CD4-positive, CD25-positive, alpha-beta regulatory T cell (primary cell): Measurements from ENCODE around the gene ZNF333. TPM values are rescaled to one million over a fixed set of nuclear protein-coding genes. Genes with fewer than 3 reads are reported as not detected.

Experiments
- ATAC-seq, 2 donors: fragments of 150-1000 bp; cut with Tn5 transposase; one replicate each; pipeline ENCODE4 v1.10.0; 2021; ENCODE audit warnings: low read depth in 2 of 2, moderate number of reproducible peaks in 2 of 2, moderate library complexity in 1 of 2
- DNase-seq, 3 donors: peaks; one replicate each; pipeline versions ENCODE4 v3.0.0 to v3.0.0-alpha.2; 2012 to 2022; ENCODE audit warnings: mixed read lengths in 1 of 3
- H3K27ac ChIP-seq: one replicate; pipeline ENCODE4 v1.7.0; 2013; ENCODE audit warnings: mild to moderate bottlenecking, low read length; ENCODE audit not compliant: insufficient read depth, poor library complexity, severe bottlenecking
- H3K27me3 ChIP-seq: one replicate; pipeline ENCODE4 v1.7.0; 2013; ENCODE audit warnings: low read length; ENCODE audit not compliant: control insufficient read depth, insufficient read depth
- H3K36me3 ChIP-seq: one replicate; pipeline ENCODE4 v1.7.0; 2013; ENCODE audit warnings: mild to moderate bottlenecking, low read length, moderate library complexity; ENCODE audit not compliant: control insufficient read depth, insufficient read depth
- H3K4me1 ChIP-seq: 2 replicates; pipeline ENCODE4 v1.7.0; 2013; ENCODE audit warnings: mild to moderate bottlenecking, low read length; ENCODE audit not compliant: insufficient read depth, control insufficient read depth, poor library complexity, severe bottlenecking
- H3K4me3 ChIP-seq: one replicate; pipeline ENCODE4 v1.7.0; 2013; ENCODE audit warnings: low read depth, mild to moderate bottlenecking, low read length, moderate library complexity
- H3K9me3 ChIP-seq, 2 experiments: 1 replicate in 1 of 2; 2 replicates in 1 of 2; pipeline ENCODE4 v1.7.0; 2013; ENCODE audit warnings: low read length in 2 of 2, mild to moderate bottlenecking in 1 of 2, moderate library complexity in 1 of 2; ENCODE audit not compliant: control insufficient read depth in 2 of 2
- H3K27ac Mint-ChIP-seq, 3 donors: one replicate each; pipeline ENCODE4 v1.8.0; 2020 to 2022; ENCODE audit warnings: mild to moderate bottlenecking in 3 of 3, mixed read lengths in 3 of 3, moderate library complexity in 2 of 3
- H3K27me3 Mint-ChIP-seq: one replicate; pipeline ENCODE4 v1.8.0; 2022; ENCODE audit warnings: mild to moderate bottlenecking, mixed read lengths
- H3K36me3 Mint-ChIP-seq: one replicate; pipeline ENCODE4 v1.8.0; 2020; ENCODE audit warnings: mixed read lengths
- H3K4me1 Mint-ChIP-seq, 4 donors: one replicate each; pipeline ENCODE4 v1.8.0; 2020 to 2022; ENCODE audit warnings: mixed read lengths in 4 of 4, mild to moderate bottlenecking in 1 of 4
- H3K4me3 Mint-ChIP-seq, 4 donors: one replicate each; pipeline ENCODE4 v1.8.0; 2020 to 2022; ENCODE audit warnings: mild to moderate bottlenecking in 4 of 4, mixed read lengths in 4 of 4, moderate library complexity in 3 of 4
- H3K9me3 Mint-ChIP-seq, 7 donors: one replicate each; pipeline ENCODE4 v1.8.0; 2020 to 2022; ENCODE audit warnings: mixed read lengths in 7 of 7, mild to moderate bottlenecking in 3 of 7, moderate library complexity in 2 of 7
- polyA plus RNA-seq, 4 donors: library from polyadenylated mRNA; unstranded; fragments of 300-500 nt; fragmentation: Illumina TruSeq; gene quantifications; one replicate each; pipeline ENCODE4 v1.2.3, GENCODE V29; 2021
- total RNA-seq: library from RNA; stranded (reverse); gene quantifications from one replicate; pipeline ENCODE4 v1.2.3, GENCODE V29; 2022

The ZNF333 gene
- total and polyA plus RNA-seq, 5 donors from 2014 or later: 8.1 to 24.7 (median 10.5) TPM

DNA sequence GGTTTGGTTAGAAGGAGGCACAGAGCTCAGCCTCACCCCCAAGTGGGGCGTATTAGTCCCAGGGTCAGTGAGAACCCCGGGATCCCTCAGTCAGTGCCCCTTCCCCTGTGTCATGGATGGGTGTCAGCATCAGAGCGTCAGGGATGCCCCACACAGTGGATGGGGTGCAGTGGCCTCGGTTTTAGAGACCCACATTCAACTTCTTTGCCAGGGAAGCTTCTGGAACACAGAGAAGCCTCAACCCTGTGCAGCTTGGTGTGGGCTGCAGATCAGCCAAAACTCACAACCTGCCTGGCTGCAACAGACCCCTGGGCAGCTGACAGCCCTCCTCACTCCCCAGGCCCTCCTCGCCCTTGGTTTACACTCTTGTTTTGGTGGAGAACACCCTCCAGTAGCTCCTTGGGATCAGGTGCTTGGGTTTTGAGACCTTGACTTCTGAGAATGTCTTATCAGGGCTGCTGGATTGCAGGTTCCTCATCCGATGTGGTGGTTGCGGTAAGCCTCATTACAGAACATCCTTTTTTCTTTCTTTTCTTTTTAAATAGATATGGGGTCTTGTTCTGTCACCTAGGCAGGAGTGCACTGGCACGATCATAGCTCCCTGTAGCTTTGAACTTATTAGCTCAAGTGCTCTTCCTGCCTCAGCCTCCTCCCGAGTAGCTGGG lies 11.0 kb downstream of the ZNF333 start:
- H3K36me3 Mint-ChIP-seq: peaks cover 47% of the 10 kb centered on the region
- H3K27ac Mint-ChIP-seq: no peak overlapping the region
- no peak overlapping the region for H3K4me3 Mint-ChIP-seq

DNA sequence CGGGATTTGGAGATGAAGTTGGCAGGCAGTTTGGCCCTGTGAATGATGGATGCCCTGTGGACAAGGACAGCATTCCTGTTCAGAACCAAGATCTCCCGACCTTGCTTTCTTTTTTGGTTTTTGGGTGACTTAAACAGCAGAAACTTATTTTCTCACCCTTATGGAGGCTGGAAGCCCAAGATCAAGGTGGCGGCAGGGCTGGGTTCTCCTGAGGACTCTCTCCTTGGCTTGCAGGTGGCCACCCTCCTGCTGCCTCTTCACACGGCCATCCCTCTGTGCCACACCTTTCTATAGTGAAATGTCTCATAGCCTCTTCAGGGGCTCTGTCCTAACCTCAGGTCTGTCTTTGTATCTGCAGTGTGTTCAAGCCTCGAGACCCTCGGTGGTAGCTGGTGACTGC lies 14.0 kb downstream of the ZNF333 start:
- Mint-ChIP-seq H3K4me1 (peaks cover 0 to 5% (median 0%) of the 10 kb centered on the region in 4 donors), H3K27ac (no peak overlapping the region), H3K36me3 (peaks cover 52% of the 10 kb centered on the region), H3K4me3 (no peak overlapping the region), H3K27me3 (no peaks in the 10 kb centered on the region), H3K9me3 (peaks cover 0 to 2% (median 0%) of the 10 kb centered on the region in 7 donors)
- no peaks in the 10 kb centered on the region for H3K4me1 ChIP-seq
- no peak overlapping the region for H3K27ac ChIP-seq
- H3K27me3 ChIP-seq: no peaks in the 10 kb centered on the region
- ATAC-seq: no peak
- peaks cover 83% of the 10 kb centered on the region for H3K36me3 ChIP-seq
- no peak for DNase-seq
- H3K9me3 ChIP-seq: no peaks in the 10 kb centered on the region
- no peak overlapping the region for H3K4me3 ChIP-seq

More for the DNA sequence above, 11.0 kb downstream of the ZNF333 start:
- peaks cover 0 to 5% (median 2%) of the 10 kb centered on the region in 4 donors for H3K4me1 Mint-ChIP-seq
- no peaks in the 10 kb centered on the region for H3K27me3 Mint-ChIP-seq
- Histone ChIP-seq H3K36me3 (peaks cover 76% of the 10 kb centered on the region), H3K4me3 (no peak overlapping the region), H3K9me3 (no peaks in the 10 kb centered on the region), H3K27me3 (no peaks in the 10 kb centered on the region), H3K27ac (no peak overlapping the region), H3K4me1 (no peaks in the 10 kb centered on the region)
- no peak for ATAC-seq
- peaks cover 0 to 2% (median 0%) of the 10 kb centered on the region in 7 donors for H3K9me3 Mint-ChIP-seq
- no peak for DNase-seq

DNA sequence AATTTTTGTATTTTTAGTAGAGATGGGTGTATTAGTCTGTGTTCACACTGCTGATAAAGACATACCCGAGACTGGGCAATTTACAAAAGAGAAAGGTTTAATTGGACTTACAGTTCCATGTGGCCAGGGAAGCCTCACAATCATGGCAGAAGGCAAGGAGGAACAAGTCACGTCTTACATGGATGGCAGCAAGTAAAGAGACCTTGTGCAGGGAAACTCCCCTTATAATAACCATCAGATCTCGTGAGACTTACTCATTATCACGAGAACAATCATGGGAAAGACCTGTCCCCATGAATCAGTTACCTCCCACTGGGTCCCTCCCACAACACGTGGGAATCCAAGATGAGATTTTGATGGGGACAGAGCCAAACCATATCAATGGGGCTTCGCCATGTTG lies 14.6 kb downstream of the ZNF333 start:
- Histone ChIP-seq H3K27me3 (no peaks in the 10 kb centered on the region), H3K4me1 (no peaks in the 10 kb centered on the region), H3K9me3 (no peaks in the 10 kb centered on the region), H3K4me3 (no peak overlapping the region), H3K27ac (no peak overlapping the region), H3K36me3 (peaks cover 83% of the 10 kb centered on the region)
- H3K27me3 Mint-ChIP-seq: no peaks in the 10 kb centered on the region
- peaks cover 58% of the 10 kb centered on the region for H3K36me3 Mint-ChIP-seq
- peaks cover 0 to 2% (median 0%) of the 10 kb centered on the region in 7 donors for H3K9me3 Mint-ChIP-seq
- DNase-seq (no peak), ATAC-seq (no peak)
- H3K27ac Mint-ChIP-seq: no peak overlapping the region
- H3K4me3 Mint-ChIP-seq: no peak overlapping the region
- peaks cover 0 to 5% (median 0%) of the 10 kb centered on the region in 4 donors for H3K4me1 Mint-ChIP-seq

DNA sequence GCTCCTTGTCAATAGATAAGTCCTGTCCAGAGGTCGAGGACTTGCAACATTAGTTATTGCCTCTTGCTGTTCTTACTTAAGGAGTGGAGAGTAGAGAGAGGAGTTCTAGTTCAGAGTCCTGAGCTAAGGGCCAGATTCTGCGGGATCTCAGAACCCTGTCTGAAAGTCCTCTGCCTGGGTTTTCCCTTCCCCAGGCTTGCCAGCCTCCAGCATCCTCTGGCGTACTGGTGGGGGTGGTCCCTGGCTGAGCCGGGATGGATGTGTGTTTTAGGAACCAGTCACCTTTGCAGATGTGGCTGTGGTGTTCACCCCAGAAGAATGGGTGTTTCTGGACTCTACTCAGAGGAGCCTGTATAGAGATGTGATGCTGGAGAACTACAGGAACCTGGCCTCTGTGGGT lies 26.0 kb downstream of the ZNF333 start:
- Histone ChIP-seq H3K9me3 (peaks cover 57 to 79% of the 10 kb centered on the region in 2 experiments), H3K27me3 (no peaks in the 10 kb centered on the region), H3K36me3 (peaks cover 72% of the 10 kb centered on the region), H3K4me3 (no peak overlapping the region), H3K27ac (no peak overlapping the region), H3K4me1 (no peaks in the 10 kb centered on the region)
- no peak for DNase-seq
- no peak for ATAC-seq
- H3K27ac Mint-ChIP-seq: no peak overlapping the region
- peaks cover 92% of the 10 kb centered on the region for H3K36me3 Mint-ChIP-seq
- peaks cover 0 to 5% (median 0%) of the 10 kb centered on the region in 4 donors for H3K4me1 Mint-ChIP-seq
- H3K4me3 Mint-ChIP-seq: peak overlapping the region in 1 of 4 donors; percentile 21
- H3K27me3 Mint-ChIP-seq: no peaks in the 10 kb centered on the region
- peaks cover 5 to 81% (median 38%) of the 10 kb centered on the region in 7 donors for H3K9me3 Mint-ChIP-seq

DNA sequence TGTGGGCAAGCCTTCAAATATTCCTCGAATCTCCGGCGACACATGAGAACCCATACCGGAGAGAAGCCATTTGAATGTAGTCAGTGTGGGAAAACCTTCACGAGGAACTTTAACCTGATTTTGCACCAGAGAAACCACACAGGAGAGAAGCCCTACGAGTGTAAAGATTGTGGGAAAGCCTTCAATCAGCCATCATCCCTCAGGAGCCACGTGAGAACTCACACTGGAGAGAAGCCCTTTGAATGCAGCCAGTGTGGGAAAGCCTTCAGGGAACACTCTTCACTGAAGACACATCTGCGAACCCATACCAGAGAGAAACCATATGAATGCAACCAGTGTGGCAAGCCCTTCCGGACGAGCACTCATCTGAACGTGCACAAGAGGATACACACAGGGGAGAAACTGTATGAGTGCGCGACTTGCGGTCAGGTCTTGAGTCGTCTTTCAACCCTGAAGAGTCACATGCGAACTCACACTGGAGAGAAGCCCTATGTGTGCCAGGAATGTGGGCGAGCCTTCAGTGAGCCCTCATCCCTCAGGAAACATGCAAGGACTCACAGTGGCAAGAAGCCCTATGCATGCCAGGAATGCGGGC lies 28.8 kb downstream of the ZNF333 start:
- peaks cover 0 to 92% (median 50%) of the 10 kb centered on the region in 7 donors for H3K9me3 Mint-ChIP-seq

DNA sequence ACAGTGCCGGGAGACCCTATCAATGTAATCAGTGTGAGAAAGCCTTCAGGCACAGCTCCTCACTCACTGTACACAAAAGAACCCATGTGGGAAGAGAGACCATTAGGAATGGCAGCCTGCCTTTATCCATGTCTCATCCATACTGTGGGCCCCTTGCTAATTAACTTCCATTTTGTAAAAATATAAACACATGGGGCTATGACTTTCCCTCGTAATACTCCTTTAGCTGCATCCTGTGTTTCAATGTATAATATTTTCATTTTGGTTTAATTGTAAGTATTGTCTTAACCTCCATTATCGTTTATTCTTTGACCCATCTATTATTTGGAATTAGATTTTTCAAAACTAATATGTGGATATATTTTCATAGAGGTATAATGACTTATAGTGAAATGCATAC lies 29.3 kb downstream of the ZNF333 start:
- peaks cover 55% of the 10 kb centered on the region for H3K36me3 ChIP-seq
- ATAC-seq: no peak
- Mint-ChIP-seq H3K4me3 (no peak overlapping the region), H3K27ac (no peak overlapping the region), H3K9me3 (peaks cover 0 to 92% (median 52%) of the 10 kb centered on the region in 7 donors), H3K4me1 (peaks cover 0 to 5% (median 0%) of the 10 kb centered on the region in 4 donors), H3K27me3 (no peaks in the 10 kb centered on the region), H3K36me3 (peaks cover 77% of the 10 kb centered on the region)
- no peaks in the 10 kb centered on the region for H3K27me3 ChIP-seq
- peaks cover 83 to 99% of the 10 kb centered on the region in 2 experiments for H3K9me3 ChIP-seq
- no peak for DNase-seq
- no peaks in the 10 kb centered on the region for H3K4me1 ChIP-seq
- H3K4me3 ChIP-seq: peak overlapping the region; percentile 1
- H3K27ac ChIP-seq: no peak overlapping the region

More for the DNA sequence above, 28.8 kb downstream of the ZNF333 start:
- H3K4me3 Mint-ChIP-seq: no peak overlapping the region
- H3K27me3 Mint-ChIP-seq: no peaks in the 10 kb centered on the region
- peaks cover 79% of the 10 kb centered on the region for H3K36me3 Mint-ChIP-seq
- H3K4me1 Mint-ChIP-seq: peaks cover 0 to 5% (median 0%) of the 10 kb centered on the region in 4 donors
- H3K27ac ChIP-seq: no peak overlapping the region
- H3K36me3 ChIP-seq: peaks cover 60% of the 10 kb centered on the region
- H3K4me1 ChIP-seq: no peaks in the 10 kb centered on the region
- H3K27ac Mint-ChIP-seq: no peak overlapping the region
- ATAC-seq: no peak
- no peaks in the 10 kb centered on the region for H3K27me3 ChIP-seq
- H3K9me3 ChIP-seq: peaks cover 77 to 99% of the 10 kb centered on the region in 2 experiments
- no peak overlapping the region for H3K4me3 ChIP-seq
- no peak for DNase-seq

DNA sequence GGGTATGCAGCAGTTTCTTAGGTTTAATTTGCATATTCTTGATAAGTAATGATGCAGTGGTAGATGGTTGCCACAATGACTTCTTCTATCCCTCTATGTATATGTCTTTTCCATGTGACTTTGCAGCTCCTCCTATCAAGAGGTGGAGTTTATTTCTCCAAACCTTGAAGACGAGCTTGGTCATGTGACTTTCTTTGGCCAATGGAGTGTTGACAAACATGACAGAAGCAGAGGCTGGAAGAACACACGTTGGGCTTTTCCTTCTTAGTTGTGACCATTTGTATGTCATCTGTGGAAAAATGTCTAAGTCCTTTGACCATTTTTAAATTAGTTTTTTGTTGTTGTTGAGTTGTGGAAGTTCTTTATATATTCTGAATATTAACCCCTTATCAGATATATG lies 32.3 kb downstream of the ZNF333 start:
- no peak overlapping the region for H3K4me3 Mint-ChIP-seq
- peaks cover 0 to 2% (median 0%) of the 10 kb centered on the region in 4 donors for H3K4me1 Mint-ChIP-seq
- Histone ChIP-seq H3K27ac (no peak overlapping the region), H3K27me3 (no peaks in the 10 kb centered on the region), H3K4me1 (no peaks in the 10 kb centered on the region), H3K9me3 (peaks cover 67 to 95% of the 10 kb centered on the region in 2 experiments), H3K4me3 (no peak overlapping the region), H3K36me3 (peaks cover 25% of the 10 kb centered on the region)
- peaks cover 52% of the 10 kb centered on the region for H3K36me3 Mint-ChIP-seq
- no peak for ATAC-seq
- H3K27ac Mint-ChIP-seq: no peak overlapping the region
- DNase-seq: no peak
- no peaks in the 10 kb centered on the region for H3K27me3 Mint-ChIP-seq
- peaks cover 0 to 86% (median 48%) of the 10 kb centered on the region in 7 donors for H3K9me3 Mint-ChIP-seq
